SK-N-SH treated with all-trans-retinoic acid at 6 μM for 48 hours (cell line): ENCODE results near the gene FAAP100.

Experiments
- ATAC-seq: fragments of 200-7000 bp; cut with Tn5 transposase; 3 replicates; pipeline ENCODE4 v1.9.1; 2020; ENCODE audit warnings: mild to moderate bottlenecking, moderate library complexity
- ARNTL ChIP-seq: fragments of 450-650 bp; formaldehyde crosslinking; IDR thresholded peaks from 2 replicates; pipeline ENCODE4 v1.5.0; 2020; ENCODE audit warnings: low read depth, mild to moderate bottlenecking, moderate library complexity, borderline replicate concordance
- BACH2 ChIP-seq: fragments of 250-450 bp; sonication (Bioruptor Pico); IDR thresholded peaks from 2 replicates; pipeline ENCODE4 v1.9.0; 2021; ENCODE audit warnings: mild to moderate bottlenecking, borderline replicate concordance
- CSDC2 ChIP-seq: fragments of 250-450 bp; sonication (Bioruptor Pico); IDR thresholded peaks from 2 replicates; pipeline ENCODE4 v1.5.0; 2020; ENCODE audit warnings: mild to moderate bottlenecking, moderate library complexity
- GLIS3 ChIP-seq: fragments of 250-450 bp; sonication (Bioruptor Pico); IDR thresholded peaks from 2 replicates; pipeline ENCODE4 v1.5.0; 2020; ENCODE audit warnings: mild to moderate bottlenecking, moderate library complexity
- OSR1 ChIP-seq: fragments of 250-450 bp; sonication (Bioruptor Pico); IDR thresholded peaks from 2 replicates; pipeline ENCODE4 v1.8.0; 2022; ENCODE audit warnings: moderate library complexity, mild to moderate bottlenecking, inconsistent platforms
- PPARA ChIP-seq: fragments of 250-450 bp; sonication (Bioruptor Pico); IDR thresholded peaks from 2 replicates; pipeline ENCODE4 v1.5.0; 2020; ENCODE audit warnings: mild to moderate bottlenecking, borderline replicate concordance
- TCF4 ChIP-seq: fragments of 250-450 bp; sonication (Bioruptor Pico); IDR thresholded peaks from 2 replicates; pipeline ENCODE4 v1.8.0; 2021; ENCODE audit warnings: mild to moderate bottlenecking, moderate library complexity, borderline replicate concordance
- TOX ChIP-seq: fragments of 250-450 bp; sonication (Bioruptor Pico); IDR thresholded peaks from 2 replicates; pipeline ENCODE4 v1.8.0; 2021; ENCODE audit warnings: mild to moderate bottlenecking, moderate library complexity, borderline replicate concordance
- ZFP3 ChIP-seq: fragments of 250-450 bp; sonication (Bioruptor Pico); IDR thresholded peaks from 2 replicates; pipeline ENCODE4 v1.5.0; 2020; ENCODE audit warnings: mild to moderate bottlenecking, moderate library complexity
- ZFP30 ChIP-seq: fragments of 450-650 bp; formaldehyde crosslinking; IDR thresholded peaks from 2 replicates; pipeline ENCODE4 v1.5.0; 2022; ENCODE audit warnings: mild to moderate bottlenecking, moderate library complexity
- ZNF565 ChIP-seq: fragments of 450-650 bp; formaldehyde crosslinking; conservative IDR thresholded peaks from 2 replicates; pipeline ENCODE4 v1.5.0; 2020; ENCODE audit warnings: low read depth, mild to moderate bottlenecking, moderate library complexity
- ZNF8 ChIP-seq: fragments of 450-650 bp; formaldehyde crosslinking; IDR thresholded peaks from 2 replicates; pipeline ENCODE4 v1.5.0; 2020; ENCODE audit warnings: mild to moderate bottlenecking, moderate library complexity
- TF ChIP-seq, protein P1 (sequence below): fragments of 250-450 bp; sonication (Bioruptor Pico); IDR thresholded peaks from 2 replicates; pipeline ENCODE4 v1.8.0; 2021; ENCODE audit warnings: low read depth, mild to moderate bottlenecking, moderate library complexity, borderline replicate concordance
- TF ChIP-seq, protein P2 (sequence below): fragments of 250-450 bp; sonication (Bioruptor Pico); IDR thresholded peaks from 2 replicates; pipeline ENCODE4 v1.5.1; 2020; ENCODE audit warnings: low read depth, mild to moderate bottlenecking, moderate library complexity
- TF ChIP-seq, protein P3 (sequence below): fragments of 250-450 bp; sonication (Bioruptor Pico); IDR thresholded peaks from 2 replicates; pipeline ENCODE4 v1.5.1; 2021; ENCODE audit warnings: mild to moderate bottlenecking, moderate library complexity
- TF ChIP-seq, protein P4 (sequence below): fragments of 250-450 bp; sonication (Bioruptor Pico); IDR thresholded peaks from 2 replicates; pipeline ENCODE4 v1.8.0; 2020; ENCODE audit warnings: mild to moderate bottlenecking, moderate library complexity, borderline replicate concordance

The FAAP100 gene

DNA sequence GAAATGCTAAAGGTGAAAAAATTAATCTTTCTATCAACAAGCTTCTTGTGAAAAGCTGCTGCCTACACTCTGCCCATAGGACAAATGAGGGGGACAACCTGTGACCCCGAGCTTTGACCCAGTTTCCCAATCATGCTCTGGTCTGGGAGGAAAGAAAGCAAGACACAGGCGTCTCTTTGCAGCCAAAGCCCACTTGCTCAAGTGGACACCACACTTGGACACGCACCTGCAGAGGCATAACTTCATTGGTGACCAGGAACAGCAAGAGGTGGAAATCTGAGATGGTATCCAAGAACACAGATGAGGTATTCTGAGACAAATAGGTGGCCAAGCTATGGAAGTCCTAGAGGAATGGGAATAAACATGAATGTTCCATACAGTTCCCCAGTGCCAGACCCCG, 15.0 kb upstream of the FAAP100 start:
- ATAC-seq = no peak
- TF ChIP-seq PPARA (CRISPR knock-in tag) (no peak), OSR1 (CRISPR knock-in tag) (no peak), ARNTL (no peak), TCF4 (no peak)
- TF ChIP-seq, protein P1, sequence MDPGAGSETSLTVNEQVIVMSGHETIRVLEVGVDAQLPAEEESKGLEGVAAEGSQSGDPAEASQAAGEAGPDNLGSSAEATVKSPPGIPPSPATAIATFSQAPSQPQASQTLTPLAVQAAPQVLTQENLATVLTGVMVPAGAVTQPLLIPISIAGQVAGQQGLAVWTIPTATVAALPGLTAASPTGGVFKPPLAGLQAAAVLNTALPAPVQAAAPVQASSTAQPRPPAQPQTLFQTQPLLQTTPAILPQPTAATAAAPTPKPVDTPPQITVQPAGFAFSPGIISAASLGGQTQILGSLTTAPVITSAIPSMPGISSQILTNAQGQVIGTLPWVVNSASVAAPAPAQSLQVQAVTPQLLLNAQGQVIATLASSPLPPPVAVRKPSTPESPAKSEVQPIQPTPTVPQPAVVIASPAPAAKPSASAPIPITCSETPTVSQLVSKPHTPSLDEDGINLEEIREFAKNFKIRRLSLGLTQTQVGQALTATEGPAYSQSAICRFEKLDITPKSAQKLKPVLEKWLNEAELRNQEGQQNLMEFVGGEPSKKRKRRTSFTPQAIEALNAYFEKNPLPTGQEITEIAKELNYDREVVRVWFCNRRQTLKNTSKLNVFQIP (CRISPR knock-in tag) = no peak

DNA sequence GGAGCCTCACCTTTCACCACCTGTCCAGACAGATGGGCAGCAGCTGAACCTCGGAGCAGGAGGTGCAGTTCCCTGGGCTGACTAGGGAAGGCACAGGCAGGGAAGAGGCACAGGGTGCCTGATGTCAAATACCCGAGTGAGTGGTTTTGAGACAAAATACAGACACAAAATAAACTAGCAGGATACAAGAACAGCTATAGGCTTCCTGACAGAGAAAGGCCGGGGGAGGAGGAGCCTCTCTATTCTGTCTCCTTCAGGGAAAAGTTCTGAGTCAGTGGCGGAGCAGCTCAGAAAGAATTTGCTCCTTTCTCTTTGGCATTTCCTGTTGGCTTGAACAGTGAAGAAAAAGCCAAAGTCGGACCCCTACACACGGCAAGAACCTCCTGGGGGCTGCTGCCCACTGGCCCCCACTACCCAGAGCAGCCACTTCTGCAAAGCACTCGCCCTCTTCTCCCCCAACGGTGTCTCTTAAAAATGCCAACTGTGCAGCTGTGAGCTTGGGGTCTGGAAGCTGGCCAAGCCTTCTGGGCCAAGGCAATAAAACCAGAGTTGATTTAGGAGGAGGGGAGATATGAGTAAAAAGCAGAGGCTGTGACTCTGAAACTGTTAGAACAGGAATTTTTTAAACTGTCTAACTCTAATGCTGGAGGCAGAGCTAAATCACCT, 14.4 kb upstream of the FAAP100 start:
- ATAC-seq = peak; percentile 96

DNA sequence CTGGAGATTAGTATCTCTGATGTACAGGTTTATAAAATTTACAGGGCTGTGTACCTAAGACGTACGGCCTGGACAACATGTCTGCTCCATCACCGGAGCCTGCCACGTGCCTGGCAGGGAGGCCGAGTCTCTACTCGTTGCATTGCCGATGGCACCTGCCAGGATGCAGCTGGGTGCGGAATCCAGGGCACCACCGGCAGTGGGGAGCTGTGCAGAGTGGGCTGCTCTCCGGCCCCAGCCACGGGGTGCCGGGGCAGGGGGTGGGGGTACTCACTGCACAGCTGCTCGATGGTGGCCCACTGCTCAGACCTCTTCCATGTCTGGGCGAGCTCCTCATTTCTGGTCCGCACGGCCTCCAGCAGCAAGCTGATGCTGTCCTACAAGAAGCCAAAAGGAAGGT, 13.1 kb upstream of the FAAP100 start:
- TF ChIP-seq, protein P2, sequence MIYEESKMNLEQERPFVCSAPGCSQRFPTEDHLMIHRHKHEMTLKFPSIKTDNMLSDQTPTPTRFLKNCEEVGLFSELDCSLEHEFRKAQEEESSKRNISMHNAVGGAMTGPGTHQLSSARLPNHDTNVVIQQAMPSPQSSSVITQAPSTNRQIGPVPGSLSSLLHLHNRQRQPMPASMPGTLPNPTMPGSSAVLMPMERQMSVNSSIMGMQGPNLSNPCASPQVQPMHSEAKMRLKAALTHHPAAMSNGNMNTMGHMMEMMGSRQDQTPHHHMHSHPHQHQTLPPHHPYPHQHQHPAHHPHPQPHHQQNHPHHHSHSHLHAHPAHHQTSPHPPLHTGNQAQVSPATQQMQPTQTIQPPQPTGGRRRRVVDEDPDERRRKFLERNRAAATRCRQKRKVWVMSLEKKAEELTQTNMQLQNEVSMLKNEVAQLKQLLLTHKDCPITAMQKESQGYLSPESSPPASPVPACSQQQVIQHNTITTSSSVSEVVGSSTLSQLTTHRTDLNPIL = no peak
- TF ChIP-seq ZNF8 (CRISPR knock-in tag) (no peak), OSR1 (CRISPR knock-in tag) (no peak), BACH2 (no peak), TCF4 (no peak), CSDC2 (no peak), ZNF565 (CRISPR knock-in tag) (no peak), TOX (CRISPR knock-in tag) (no peak), ZFP30 (CRISPR knock-in tag) (no peak), GLIS3 (CRISPR knock-in tag) (no peak), ZFP3 (CRISPR knock-in tag) (no peak)
- TF ChIP-seq, protein P1 (CRISPR knock-in tag) = no peak
- TF ChIP-seq, protein P3, sequence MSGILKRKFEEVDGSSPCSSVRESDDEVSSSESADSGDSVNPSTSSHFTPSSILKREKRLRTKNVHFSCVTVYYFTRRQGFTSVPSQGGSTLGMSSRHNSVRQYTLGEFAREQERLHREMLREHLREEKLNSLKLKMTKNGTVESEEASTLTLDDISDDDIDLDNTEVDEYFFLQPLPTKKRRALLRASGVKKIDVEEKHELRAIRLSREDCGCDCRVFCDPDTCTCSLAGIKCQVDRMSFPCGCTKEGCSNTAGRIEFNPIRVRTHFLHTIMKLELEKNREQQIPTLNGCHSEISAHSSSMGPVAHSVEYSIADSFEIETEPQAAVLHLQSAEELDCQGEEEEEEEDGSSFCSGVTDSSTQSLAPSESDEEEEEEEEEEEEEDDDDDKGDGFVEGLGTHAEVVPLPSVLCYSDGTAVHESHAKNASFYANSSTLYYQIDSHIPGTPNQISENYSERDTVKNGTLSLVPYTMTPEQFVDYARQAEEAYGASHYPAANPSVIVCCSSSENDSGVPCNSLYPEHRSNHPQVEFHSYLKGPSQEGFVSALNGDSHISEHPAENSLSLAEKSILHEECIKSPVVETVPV (CRISPR knock-in tag) = no peak
- ATAC-seq = no peak

More for the DNA sequence above, 14.4 kb upstream of the FAAP100 start:
- TF ChIP-seq CSDC2 (peak; percentile 58; the same call in 1 of the 2 replicates), ZFP3 (CRISPR knock-in tag) (0 out of 2 replicates have a peak, but pooled peaks have one; percentile 53), ARNTL (no peak)
- TF ChIP-seq, protein P3 (CRISPR knock-in tag) = no peak
- TF ChIP-seq, protein P4, sequence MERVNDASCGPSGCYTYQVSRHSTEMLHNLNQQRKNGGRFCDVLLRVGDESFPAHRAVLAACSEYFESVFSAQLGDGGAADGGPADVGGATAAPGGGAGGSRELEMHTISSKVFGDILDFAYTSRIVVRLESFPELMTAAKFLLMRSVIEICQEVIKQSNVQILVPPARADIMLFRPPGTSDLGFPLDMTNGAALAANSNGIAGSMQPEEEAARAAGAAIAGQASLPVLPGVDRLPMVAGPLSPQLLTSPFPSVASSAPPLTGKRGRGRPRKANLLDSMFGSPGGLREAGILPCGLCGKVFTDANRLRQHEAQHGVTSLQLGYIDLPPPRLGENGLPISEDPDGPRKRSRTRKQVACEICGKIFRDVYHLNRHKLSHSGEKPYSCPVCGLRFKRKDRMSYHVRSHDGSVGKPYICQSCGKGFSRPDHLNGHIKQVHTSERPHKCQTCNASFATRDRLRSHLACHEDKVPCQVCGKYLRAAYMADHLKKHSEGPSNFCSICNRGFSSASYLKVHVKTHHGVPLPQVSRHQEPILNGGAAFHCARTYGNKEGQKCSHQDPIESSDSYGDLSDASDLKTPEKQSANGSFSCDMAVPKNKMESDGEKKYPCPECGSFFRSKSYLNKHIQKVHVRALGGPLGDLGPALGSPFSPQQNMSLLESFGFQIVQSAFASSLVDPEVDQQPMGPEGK (CRISPR knock-in tag) = peak; percentile 99

DNA sequence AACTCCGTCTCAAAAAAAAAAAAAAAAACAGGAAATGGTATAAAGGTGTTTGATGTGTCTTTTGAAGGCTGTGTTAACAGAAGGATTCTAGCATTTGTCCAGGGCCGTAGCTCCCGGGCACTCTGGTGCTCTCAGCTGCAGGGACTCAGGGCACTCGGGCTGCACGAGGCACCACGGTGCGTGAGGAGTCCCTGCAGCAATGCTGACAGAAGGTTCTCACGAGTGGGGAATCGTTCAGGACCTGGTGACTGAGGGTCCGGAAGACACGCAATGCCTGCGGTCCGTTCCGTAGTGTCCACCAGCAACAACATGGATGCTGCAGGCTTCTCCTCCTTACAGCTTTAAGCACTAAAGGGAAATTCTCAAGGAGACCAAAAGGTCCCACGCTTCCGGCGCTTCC, 12.6 kb upstream of the FAAP100 start:
- no peak for ATAC-seq
- TF ChIP-seq ZFP3 (CRISPR knock-in tag) (no peak), OSR1 (CRISPR knock-in tag) (no peak), ARNTL (no peak), TOX (CRISPR knock-in tag) (no peak), BACH2 (no peak), GLIS3 (CRISPR knock-in tag) (no peak), ZFP30 (CRISPR knock-in tag) (no peak)
- TF ChIP-seq, protein P3 (CRISPR knock-in tag) = no peak
- TF ChIP-seq, protein P1 (CRISPR knock-in tag) = no peak
